NCI-H2171 (cell line): Measurements from ENCODE around the gene ASB15.

Experiments
- DNase-seq: peaks from one replicate; lab custom pipeline; 2025; lab: John Stamatoyannopoulos, UW

Gene ASB15

GRCh38 chr7:123635551-123636359 lies 34.1 kb downstream of the ASB15 start:
- no peak for DNase-seq

GRCh38 chr7:123637203-123637602 lies 35.6 kb downstream of the ASB15 start:
- DNase-seq, result no peak

GRCh38 chr7:123637878-123638277 lies 36.3 kb downstream of the ASB15 start:
- DNase-seq, result no peak

GRCh38 chr7:123639631-123640030 lies 38.0 kb downstream of the ASB15 start:
- no peak for DNase-seq

- DNase-seq, result no peak
Observed at GRCh38 chr7:123640583-123640982, 39.0 kb downstream of the ASB15 start.

GRCh38 chr7:123641901-123642300 lies 40.3 kb downstream of the ASB15 start:
- no peak for DNase-seq

GRCh38 chr7:123643495-123644441 lies 42.1 kb downstream of the ASB15 start:
- DNase-seq, result peak; percentile 44

- DNase-seq, result no peak
Observed at GRCh38 chr7:123645516-123645915, 43.9 kb downstream of the ASB15 start.

GRCh38 chr7:123647106-123647730 lies 45.6 kb downstream of the ASB15 start:
- no peak for DNase-seq

- no peak for DNase-seq
Observed at GRCh38 chr7:123649964-123650363, 48.3 kb downstream of the ASB15 start.

GRCh38 chr7:123650595-123650994 lies 49.0 kb downstream of the ASB15 start:
- no peak for DNase-seq

GRCh38 chr7:123652406-123652805 lies 50.8 kb downstream of the ASB15 start:
- DNase-seq, result no peak

GRCh38 chr7:123653162-123653561 lies 51.5 kb downstream of the ASB15 start:
- DNase-seq, result no peak

GRCh38 chr7:123655614-123656013 lies 54.0 kb downstream of the ASB15 start, which contains the start of gene LMOD2:
Gene LMOD2, plus strand, starts transcription at chr7:123655866. Its CDS starts 98 bp downstream, at chr7:123655964.
- DNase-seq, result no peak

- DNase-seq, result no peak
Observed at GRCh38 chr7:123656544-123657303, 55.1 kb downstream of the ASB15 start.

GRCh38 chr7:123657304-123657685 lies 55.7 kb downstream of the ASB15 start:
- no peak for DNase-seq

- DNase-seq, result no peak
Observed at GRCh38 chr7:123658023-123658422, 56.4 kb downstream of the ASB15 start.

- DNase-seq, result no peak
Observed at GRCh38 chr7:123660514-123661354, 59.1 kb downstream of the ASB15 start.

GRCh38 chr7:123661765-123662164 lies 60.1 kb downstream of the ASB15 start:
- no peak for DNase-seq

GRCh38 chr7:123662293-123662692 lies 60.7 kb downstream of the ASB15 start:
- DNase-seq, result no peak

GRCh38 chr7:123662755-123663154 lies 61.1 kb downstream of the ASB15 start:
- DNase-seq, result no peak
